ENCODE data around the gene THRAP3.
"Not testable (repeated sequence)": the region's sequence is repeated elsewhere in the genome, so short reads cannot be mapped to it uniquely, and the experiment has no call there.

Gene THRAP3

GRCh38 chr1:36223996-36224536, at the start of gene THRAP3:
THRAP3 (plus strand) TSS chr1:36224443; CDS start chr1:36282564, 58,121 bp downstream.
- peak; percentile 98 to 100 (median 99) for DNase-seq (ENCODE audit: low read depth in 3 of 3)

GRCh38 chr1:36174713-36175112, 49.5 kb upstream of the THRAP3 start:
- DNase-seq (ENCODE audit: low read depth in 3 of 3) = no peak

GRCh38 chr1:36175137-36176095, 48.8 kb upstream of the THRAP3 start:
- no peak for DNase-seq (ENCODE audit: low read depth in 3 of 3)

GRCh38 chr1:36176106-36176949, 47.9 kb upstream of the THRAP3 start:
- DNase-seq (ENCODE audit: low read depth in 3 of 3) = no peak

- no peak for DNase-seq (ENCODE audit: low read depth in 3 of 3)
These were observed 46.4 kb upstream of the THRAP3 start for GRCh38 chr1:36177589-36178431.

- DNase-seq (ENCODE audit: low read depth in 3 of 3) = no peak
These were observed 45.6 kb upstream of the THRAP3 start for GRCh38 chr1:36178471-36179219.

GRCh38 chr1:36179220-36179600, 45.0 kb upstream of the THRAP3 start:
- DNase-seq (ENCODE audit: low read depth in 3 of 3) = no peak

GRCh38 chr1:36182734-36183133, 41.5 kb upstream of the THRAP3 start:
- DNase-seq (ENCODE audit: low read depth in 3 of 3) = no peak

- no peak for DNase-seq (ENCODE audit: low read depth in 3 of 3)
These were observed 40.9 kb upstream of the THRAP3 start for GRCh38 chr1:36183309-36183856.

- DNase-seq (ENCODE audit: low read depth in 3 of 3) = peak; percentile 61 to 67 (median 63)
These were observed 36.2 kb upstream of the THRAP3 start for GRCh38 chr1:36187800-36188593.

- DNase-seq (ENCODE audit: low read depth in 3 of 3) = not testable (repeated sequence)
These were observed 27.4 kb upstream of the THRAP3 start for GRCh38 chr1:36196805-36197204.

- DNase-seq (ENCODE audit: low read depth in 3 of 3) = no peak
These were observed 25.6 kb upstream of the THRAP3 start for GRCh38 chr1:36198641-36199040.

GRCh38 chr1:36199934-36200741, 24.1 kb upstream of the THRAP3 start:
- no peak for DNase-seq (ENCODE audit: low read depth in 3 of 3)

- no peak for DNase-seq (ENCODE audit: low read depth in 3 of 3)
These were observed 21.2 kb upstream of the THRAP3 start for GRCh38 chr1:36203027-36203553.

- no peak for DNase-seq (ENCODE audit: low read depth in 3 of 3)
These were observed 20.5 kb upstream of the THRAP3 start for GRCh38 chr1:36203554-36204346.

GRCh38 chr1:36204347-36204909, 19.8 kb upstream of the THRAP3 start:
- DNase-seq (ENCODE audit: low read depth in 3 of 3) = no peak

- DNase-seq (ENCODE audit: low read depth in 3 of 3) = no peak
These were observed 17.9 kb upstream of the THRAP3 start for GRCh38 chr1:36206323-36206858.
